Measurements from ENCODE around the gene INO80.
"Not testable (repeated sequence)": the region's sequence is repeated elsewhere in the genome, so short reads cannot be mapped to it uniquely, and the experiment has no call there.

Gene INO80

DNA sequence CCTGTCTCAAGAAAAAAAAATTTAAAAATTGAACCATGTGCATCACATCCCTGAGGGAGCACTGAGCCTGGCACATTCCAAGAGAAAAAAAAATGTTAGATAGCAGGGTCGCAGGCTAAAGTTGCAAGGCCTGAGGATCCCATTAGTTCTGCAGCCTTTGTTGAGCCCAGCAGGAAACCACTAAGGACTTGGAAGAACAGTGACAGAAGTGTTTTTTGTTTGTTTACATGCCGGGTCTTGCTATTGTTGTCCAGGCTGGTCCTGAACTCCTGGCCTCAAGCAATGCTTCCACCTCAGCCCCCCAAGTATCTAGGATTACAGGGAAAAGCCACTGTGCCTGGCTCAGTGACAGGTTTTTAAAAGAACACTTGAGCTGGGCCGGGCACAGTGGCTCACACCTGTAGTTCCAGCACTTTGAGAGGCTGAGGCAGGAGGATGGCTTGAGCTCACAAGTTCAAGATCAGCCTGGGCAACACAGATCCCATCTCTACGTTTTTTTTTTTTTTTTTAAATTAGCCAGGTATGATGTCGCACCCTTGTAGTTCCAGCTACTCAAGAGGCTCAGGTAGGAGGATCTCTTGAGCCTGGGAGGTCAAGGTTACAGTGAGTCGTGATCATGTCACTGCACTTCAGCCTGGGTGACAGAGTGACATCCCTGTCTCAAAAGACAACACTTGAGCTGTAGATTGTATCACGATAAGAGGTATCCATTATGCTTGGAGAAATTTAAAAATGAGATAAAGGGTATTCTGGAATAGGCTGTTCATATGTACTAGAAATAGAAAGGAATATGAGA lies 147.6 kb downstream of the INO80 start:
- H3K4me3 Mint-ChIP-seq: no peak overlapping the region

DNA sequence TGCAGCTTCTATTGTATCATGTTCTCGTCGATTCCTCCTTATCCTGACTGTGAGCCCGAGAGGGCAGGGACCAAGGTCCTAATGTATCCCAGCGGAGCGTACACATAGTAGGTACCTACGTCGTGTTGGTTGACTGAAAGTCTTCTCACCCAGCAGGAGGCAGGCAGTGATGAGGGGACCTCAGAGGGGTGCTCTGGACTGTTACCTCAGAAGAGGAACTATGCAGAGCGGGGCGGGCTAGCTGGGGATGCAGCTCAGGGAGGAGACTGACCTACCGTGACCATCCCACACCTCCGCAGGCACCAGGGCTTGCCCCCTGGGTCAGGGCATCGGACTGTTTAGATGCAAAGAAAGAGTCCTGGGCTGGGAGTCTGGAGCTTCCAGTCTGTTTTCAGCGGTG lies 151.4 kb downstream of the INO80 start:
- no peak overlapping the region for H3K27ac Mint-ChIP-seq
- DNase-seq (ENCODE audit: low spot score in 2 of 2): no peak
- H3K4me3 Mint-ChIP-seq: no peak overlapping the region
- H3K36me3 Mint-ChIP-seq: no peaks in the 10 kb centered on the region
- H3K27me3 Mint-ChIP-seq: peaks cover 12% of the 10 kb centered on the region
- H3K4me1 Mint-ChIP-seq: peaks cover 5% of the 10 kb centered on the region
- ATAC-seq (ENCODE audit: low read depth): peak; percentile 17
- H3K9me3 Mint-ChIP-seq: no peaks in the 10 kb centered on the region

More for the DNA sequence above, 147.6 kb downstream of the INO80 start:
- ATAC-seq (ENCODE audit: low read depth): no peak
- peaks cover 8% of the 10 kb centered on the region for H3K27me3 Mint-ChIP-seq
- no peaks in the 10 kb centered on the region for H3K4me1 Mint-ChIP-seq
- H3K36me3 Mint-ChIP-seq: no peaks in the 10 kb centered on the region
- H3K27ac Mint-ChIP-seq: no peak overlapping the region
- H3K9me3 Mint-ChIP-seq: no peaks in the 10 kb centered on the region
- DNase-seq (ENCODE audit: low spot score in 2 of 2): no peak

DNA sequence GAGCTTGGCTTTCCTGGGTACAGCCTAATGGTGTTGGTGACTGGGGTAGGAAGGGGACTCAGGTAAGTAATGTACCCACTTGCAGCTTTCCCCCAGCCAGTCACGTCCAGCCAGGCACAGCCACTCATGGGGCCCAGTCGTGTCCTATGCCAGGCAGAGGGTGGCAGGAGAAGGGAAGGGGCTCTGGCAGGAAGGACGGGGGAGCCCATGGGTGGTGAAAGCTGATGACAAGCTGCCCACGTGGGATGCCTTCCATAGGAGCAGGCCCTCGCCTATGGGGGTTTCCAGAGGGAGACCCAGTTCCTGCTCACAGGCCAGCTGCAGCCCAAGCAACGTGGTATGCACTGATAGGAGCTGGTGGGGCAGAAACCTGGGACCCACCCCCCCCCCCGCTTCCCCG lies 152.1 kb downstream of the INO80 start:
- no peak overlapping the region for H3K4me3 Mint-ChIP-seq
- H3K4me1 Mint-ChIP-seq: peaks cover 5% of the 10 kb centered on the region
- H3K9me3 Mint-ChIP-seq: no peaks in the 10 kb centered on the region
- ATAC-seq (ENCODE audit: low read depth) (no peak), DNase-seq (ENCODE audit: low spot score in 2 of 2) (no peak)
- H3K27ac Mint-ChIP-seq: no peak overlapping the region
- H3K36me3 Mint-ChIP-seq: no peaks in the 10 kb centered on the region
- H3K27me3 Mint-ChIP-seq: peaks cover 12% of the 10 kb centered on the region

DNA sequence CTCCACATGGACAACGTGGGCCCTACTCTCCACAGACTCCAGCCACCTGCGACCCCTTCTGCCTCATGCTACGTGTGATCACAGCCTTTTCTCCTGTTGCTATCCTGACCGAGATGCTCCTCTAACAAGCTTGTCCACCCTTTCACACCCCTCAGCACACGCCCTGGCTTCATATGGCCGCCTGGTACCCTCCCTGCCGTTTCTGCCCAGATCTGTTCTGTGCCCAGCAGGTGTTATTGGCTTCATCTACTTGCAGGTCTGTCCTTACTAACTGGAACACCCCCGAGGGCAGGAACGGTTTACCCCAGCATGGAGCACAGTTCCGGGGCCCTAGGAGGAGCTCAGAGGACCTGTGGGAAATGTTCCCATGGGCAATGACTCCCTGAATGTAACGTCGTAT lies 152.9 kb downstream of the INO80 start:
- H3K4me1 Mint-ChIP-seq: peaks cover 5% of the 10 kb centered on the region
- ATAC-seq (ENCODE audit: low read depth) (no peak), DNase-seq (ENCODE audit: low spot score in 2 of 2) (no peak)
- no peak overlapping the region for H3K4me3 Mint-ChIP-seq
- no peaks in the 10 kb centered on the region for H3K36me3 Mint-ChIP-seq
- H3K27me3 Mint-ChIP-seq: peaks cover 13% of the 10 kb centered on the region
- no peak overlapping the region for H3K27ac Mint-ChIP-seq
- H3K9me3 Mint-ChIP-seq: no peaks in the 10 kb centered on the region

DNA sequence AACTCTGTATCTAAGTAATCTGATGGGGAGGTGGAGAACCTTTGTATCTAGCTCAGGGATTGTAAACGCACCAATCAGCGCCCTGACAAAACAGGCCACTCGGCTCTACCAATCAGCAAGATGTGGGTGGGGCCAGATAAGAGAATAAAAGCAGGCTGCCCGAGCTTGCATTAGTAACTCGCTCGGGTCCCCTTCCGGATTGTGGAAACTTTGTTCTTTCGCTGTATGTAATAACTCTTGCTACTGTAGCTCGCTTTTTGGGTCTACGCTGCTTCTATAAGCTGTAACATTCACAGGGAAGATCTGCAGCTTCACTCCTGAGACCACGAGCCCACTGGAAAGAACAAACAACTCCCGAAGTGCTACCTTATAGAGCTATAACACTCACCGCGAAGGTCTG lies 153.8 kb downstream of the INO80 start:
- peaks cover 13% of the 10 kb centered on the region for H3K27me3 Mint-ChIP-seq
- H3K4me1 Mint-ChIP-seq; DNase-seq (ENCODE audit: low spot score in 2 of 2); H3K4me3 Mint-ChIP-seq; H3K27ac Mint-ChIP-seq; ATAC-seq (ENCODE audit: low read depth); H3K9me3 Mint-ChIP-seq; H3K36me3 Mint-ChIP-seq: not testable (repeated sequence)

DNA sequence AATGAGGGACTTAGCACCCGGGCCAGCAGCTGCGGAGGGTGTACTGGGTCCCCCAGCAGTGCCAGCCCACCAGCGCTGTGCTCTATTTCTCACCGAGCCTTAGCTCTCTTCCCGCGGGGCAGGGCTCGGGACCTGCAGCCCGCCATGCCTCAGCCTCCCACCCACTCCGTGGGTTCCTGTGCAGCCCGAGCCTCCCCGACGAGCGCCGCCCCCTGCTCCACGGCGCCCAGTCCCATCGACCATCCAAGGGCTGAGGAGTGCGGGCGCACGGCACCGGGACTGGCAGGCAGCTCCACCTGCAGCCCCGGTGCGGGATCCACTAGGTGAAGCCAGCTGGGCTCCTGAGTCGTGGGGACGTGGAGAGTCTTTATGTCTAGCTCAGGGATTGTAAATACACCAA lies 154.3 kb downstream of the INO80 start:
- ATAC-seq (ENCODE audit: low read depth); DNase-seq (ENCODE audit: low spot score in 2 of 2); H3K4me1 Mint-ChIP-seq; H3K27ac Mint-ChIP-seq; H3K9me3 Mint-ChIP-seq; H3K4me3 Mint-ChIP-seq; H3K36me3 Mint-ChIP-seq: not testable (repeated sequence)
- peaks cover 13% of the 10 kb centered on the region for H3K27me3 Mint-ChIP-seq

DNA sequence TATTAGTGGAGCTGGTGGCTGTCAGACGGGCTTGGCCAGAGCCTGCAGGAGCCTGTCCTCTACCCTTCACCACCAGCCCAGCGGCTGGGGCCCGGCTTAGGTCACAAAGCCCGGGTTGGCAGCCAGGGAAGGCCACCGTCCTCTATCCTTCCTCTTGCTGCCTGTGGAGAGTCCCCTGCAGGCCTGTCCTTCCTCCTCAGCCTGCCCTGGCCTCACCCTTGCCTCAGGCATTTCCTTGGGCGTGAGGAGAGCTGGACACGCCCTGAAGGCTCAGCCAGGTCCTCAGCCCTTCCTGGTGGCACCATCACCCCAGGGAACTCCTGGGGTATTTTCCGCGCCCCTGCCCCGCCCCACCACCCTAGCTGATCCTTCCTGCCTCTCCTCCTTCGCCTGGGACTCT lies 155.2 kb downstream of the INO80 start:
- no peak for DNase-seq (ENCODE audit: low spot score in 2 of 2)
- H3K4me3 Mint-ChIP-seq: no peak overlapping the region

DNA sequence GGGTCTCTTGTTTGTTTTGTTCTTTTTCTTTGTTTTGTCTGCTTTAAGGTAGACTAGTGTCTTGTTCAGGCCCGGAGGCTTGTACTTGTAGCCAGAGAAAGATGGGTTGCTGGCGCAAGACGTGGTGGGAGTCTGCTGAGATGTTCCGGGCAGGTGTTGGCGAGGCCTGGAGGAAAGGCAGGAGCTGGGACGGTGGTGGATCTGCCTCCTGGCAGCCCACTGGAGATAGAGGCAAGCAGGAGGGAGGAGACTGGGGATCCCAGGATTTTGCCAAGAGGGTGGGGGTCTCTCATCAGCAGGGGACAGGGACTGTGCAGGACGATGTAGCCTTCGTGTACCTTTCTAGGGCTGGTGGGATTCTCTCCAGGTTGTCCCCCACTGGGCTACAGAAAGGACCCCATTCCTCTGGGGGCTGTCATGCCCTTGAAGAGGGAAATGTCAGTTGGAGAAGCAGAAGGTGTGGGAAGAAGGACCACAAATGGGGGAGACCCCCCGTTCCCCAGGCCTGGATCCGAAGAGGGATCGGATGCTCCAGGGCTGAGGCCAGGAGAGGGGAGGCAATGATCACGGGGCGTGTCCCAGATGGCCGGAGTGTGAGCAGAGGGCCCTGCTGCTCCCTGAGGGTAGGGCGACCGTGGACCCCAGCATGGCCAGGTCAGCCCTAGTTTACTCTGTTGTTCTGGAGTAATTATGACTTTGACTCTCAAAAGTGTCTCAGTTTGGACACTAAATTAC lies 155.8 kb downstream of the INO80 start:
- Mint-ChIP-seq H3K27ac (peak overlapping the region; percentile 9), H3K4me1 (peaks cover 5% of the 10 kb centered on the region), H3K27me3 (peaks cover 12% of the 10 kb centered on the region), H3K36me3 (no peaks in the 10 kb centered on the region), H3K9me3 (no peaks in the 10 kb centered on the region), H3K4me3 (no peak overlapping the region)
- ATAC-seq (ENCODE audit: low read depth) (no peak), DNase-seq (ENCODE audit: low spot score in 2 of 2) (no peak)

More for the DNA sequence above, 155.2 kb downstream of the INO80 start:
- Mint-ChIP-seq H3K9me3 (no peaks in the 10 kb centered on the region), H3K36me3 (no peaks in the 10 kb centered on the region), H3K27ac (no peak overlapping the region), H3K27me3 (peaks cover 13% of the 10 kb centered on the region), H3K4me1 (peaks cover 5% of the 10 kb centered on the region)
- ATAC-seq (ENCODE audit: low read depth): no peak

DNA sequence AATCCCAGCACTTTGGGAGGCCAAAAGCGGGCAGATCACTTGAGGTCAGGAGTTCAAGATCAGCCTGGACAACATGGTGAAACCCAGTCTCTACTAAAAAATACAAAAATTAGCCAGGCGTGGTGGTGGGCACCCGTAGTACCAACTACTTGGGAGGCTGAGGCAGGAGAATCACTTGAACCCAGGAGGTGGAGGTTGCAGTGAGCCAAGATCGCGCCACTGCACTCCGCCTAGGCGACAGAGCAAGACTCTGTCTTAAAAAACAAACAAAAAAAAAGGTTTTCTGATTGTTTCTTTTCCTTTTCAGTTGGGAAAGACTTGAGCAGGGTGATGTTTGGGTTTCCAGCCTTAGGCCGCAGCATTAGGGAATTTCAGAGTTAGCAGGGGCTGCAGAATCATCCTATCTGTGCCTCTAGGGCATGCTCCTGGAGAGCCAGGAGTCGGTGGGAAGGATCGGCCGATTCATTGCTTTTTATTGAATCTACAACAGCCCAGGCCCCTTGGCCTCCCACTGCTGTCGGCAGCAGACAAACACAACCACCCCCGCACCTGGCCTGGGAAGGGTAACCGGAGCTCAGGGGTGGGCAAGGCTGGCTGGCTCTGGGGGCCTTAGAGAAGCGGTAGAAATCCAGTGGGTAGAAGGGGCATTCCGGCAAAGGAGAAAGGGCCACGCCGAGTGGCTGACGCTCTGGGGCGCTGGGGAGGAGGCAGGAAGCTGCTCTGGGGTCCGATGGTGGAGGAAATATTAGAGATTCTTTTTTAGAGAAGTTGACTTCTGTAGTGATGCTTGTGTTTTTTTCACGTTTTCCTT lies 156.5 kb downstream of the INO80 start:
- ATAC-seq (ENCODE audit: low read depth) (peak; percentile 55), DNase-seq (ENCODE audit: low spot score in 2 of 2) (no peak)
- Mint-ChIP-seq H3K36me3 (no peaks in the 10 kb centered on the region), H3K4me3 (no peak overlapping the region), H3K4me1 (peaks cover 5% of the 10 kb centered on the region), H3K9me3 (no peaks in the 10 kb centered on the region), H3K27me3 (peaks cover 8% of the 10 kb centered on the region), H3K27ac (peak overlapping the region; percentile 9)

DNA sequence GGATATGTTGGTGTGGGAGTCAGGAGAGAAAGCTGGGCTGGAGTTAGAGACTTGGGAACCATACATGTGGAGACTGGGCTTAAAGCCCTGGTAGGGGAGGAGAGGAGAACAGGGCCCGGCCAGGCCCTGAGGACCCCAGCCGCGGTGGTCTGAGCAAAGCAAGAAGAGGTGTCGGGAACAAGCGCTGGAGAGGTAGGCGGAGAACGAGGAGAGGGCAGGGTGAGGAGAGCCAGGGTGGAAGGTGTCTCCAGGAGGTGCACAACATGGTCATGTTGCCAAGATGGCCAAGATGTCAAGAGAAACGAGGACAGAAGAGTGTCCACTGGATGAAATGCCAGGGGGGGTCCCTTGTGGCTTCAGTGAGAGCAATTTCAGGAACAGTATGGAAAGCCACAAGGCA lies 157.4 kb downstream of the INO80 start:
- ATAC-seq (ENCODE audit: low read depth) (no peak), DNase-seq (ENCODE audit: low spot score in 2 of 2) (no peak)
- peaks cover 11% of the 10 kb centered on the region for H3K4me1 Mint-ChIP-seq
- no peaks in the 10 kb centered on the region for H3K36me3 Mint-ChIP-seq
- peaks cover 6% of the 10 kb centered on the region for H3K27me3 Mint-ChIP-seq
- no peaks in the 10 kb centered on the region for H3K9me3 Mint-ChIP-seq
- H3K27ac Mint-ChIP-seq: no peak overlapping the region
- H3K4me3 Mint-ChIP-seq: no peak overlapping the region

DNA sequence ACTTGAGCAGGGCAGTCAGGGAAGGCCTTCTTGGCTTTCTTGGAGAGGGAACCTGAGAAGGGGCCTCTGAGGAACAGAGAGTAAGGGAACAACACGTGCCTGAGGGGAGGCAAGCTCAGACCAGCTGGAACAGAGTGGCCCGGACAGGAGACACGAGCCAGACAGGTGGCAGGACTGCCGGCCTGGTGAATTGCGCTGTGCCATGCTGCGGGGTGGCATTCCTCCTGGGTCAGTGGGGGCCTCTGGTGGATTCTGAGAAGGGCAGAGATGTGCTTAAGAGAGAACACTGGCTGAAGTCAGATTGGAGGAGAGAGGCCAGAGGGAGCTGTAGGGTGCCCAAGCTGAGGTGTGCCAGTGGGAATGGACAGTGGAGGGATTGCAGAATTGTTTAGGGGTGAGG lies 157.9 kb downstream of the INO80 start:
- ATAC-seq (ENCODE audit: low read depth): no peak
- DNase-seq (ENCODE audit: low spot score in 2 of 2): no peak
- Mint-ChIP-seq H3K9me3 (no peaks in the 10 kb centered on the region), H3K4me3 (no peak overlapping the region), H3K4me1 (peaks cover 15% of the 10 kb centered on the region), H3K27ac (no peak overlapping the region), H3K36me3 (no peaks in the 10 kb centered on the region), H3K27me3 (peaks cover 4% of the 10 kb centered on the region)

DNA sequence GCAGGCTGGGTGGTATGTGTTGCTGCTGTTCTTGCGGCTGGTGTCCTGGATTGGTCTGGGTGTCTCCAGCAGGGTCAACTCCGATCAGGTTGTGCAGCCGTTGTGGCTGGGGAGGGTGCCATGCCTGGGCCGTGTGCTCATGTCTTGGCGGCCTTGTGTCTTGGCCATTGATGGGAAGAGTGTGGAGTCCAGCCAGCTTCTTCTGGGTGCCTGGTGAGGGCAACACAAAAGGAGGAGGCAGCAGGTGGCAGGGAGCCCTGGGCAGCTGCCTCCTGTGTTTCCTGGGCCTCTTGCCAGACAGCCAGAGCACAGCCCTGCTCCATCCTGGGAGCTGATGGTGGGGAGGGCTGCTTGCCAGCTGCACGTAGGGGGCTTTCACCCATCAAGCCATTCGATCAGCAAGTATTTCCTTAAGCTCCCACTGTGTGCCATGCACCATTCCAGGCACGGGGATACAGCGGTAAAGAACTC lies 158.5 kb downstream of the INO80 start:
- Mint-ChIP-seq H3K27me3 (peaks cover 2% of the 10 kb centered on the region), H3K9me3 (no peaks in the 10 kb centered on the region), H3K4me1 (peaks cover 19% of the 10 kb centered on the region), H3K4me3 (no peak overlapping the region), H3K36me3 (no peaks in the 10 kb centered on the region), H3K27ac (no peak overlapping the region)
- DNase-seq (ENCODE audit: low spot score in 2 of 2) (no peak), ATAC-seq (ENCODE audit: low read depth) (no peak)

DNA sequence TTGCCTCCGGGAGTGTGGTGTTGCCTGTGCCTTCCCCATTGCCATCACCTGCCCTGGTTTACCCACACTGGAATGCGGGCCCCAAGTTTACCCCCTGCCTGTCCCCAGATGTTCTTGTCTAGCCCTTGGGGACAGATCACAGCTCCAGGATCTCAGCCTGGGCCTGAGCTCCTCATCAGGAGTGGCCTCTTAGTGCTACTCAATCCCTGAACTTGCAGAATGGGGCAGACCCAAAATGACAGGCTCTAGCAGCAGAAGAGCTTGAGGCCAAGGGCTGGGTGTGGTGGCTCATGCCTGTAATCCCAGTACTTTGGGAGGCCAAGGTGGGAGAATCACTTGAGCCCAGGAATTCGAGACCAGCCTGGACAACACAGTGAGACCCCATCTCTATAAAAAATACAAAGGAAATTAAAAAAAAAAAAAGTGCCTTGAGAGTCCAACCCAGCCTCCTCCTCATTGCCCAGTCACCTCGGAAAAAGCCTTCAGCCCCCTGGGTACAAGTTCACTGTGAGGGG lies 159.0 kb downstream of the INO80 start:
- Mint-ChIP-seq H3K4me1 (peaks cover 20% of the 10 kb centered on the region), H3K36me3 (no peaks in the 10 kb centered on the region)
- DNase-seq (ENCODE audit: low spot score in 2 of 2): no peak

DNA sequence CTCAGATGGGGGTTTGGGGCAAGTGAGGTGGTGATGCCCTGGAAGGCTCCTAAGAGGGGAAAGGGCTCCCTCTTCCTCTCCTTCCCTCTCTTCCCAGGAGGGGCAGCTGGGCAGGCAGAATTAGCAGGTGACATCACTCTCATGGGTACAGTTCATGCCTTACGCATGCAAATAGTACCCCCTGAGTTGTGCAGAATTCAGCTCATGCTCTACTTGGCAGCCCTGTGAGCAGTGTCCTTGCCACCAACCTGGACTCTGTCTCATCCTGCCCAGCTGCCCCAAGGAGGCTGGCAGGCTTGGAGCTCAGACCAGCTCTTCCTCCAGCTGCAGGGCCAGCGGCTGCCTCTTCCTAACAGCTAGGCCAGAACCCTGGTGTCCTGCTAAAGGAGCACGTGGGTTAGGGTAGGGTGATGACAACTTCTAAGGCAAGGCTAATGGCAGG lies 159.5 kb downstream of the INO80 start:
- ATAC-seq (ENCODE audit: low read depth): no peak
- Mint-ChIP-seq H3K27ac (no peak overlapping the region), H3K9me3 (no peaks in the 10 kb centered on the region), H3K36me3 (no peaks in the 10 kb centered on the region), H3K4me3 (no peak overlapping the region), H3K27me3 (peaks cover 2% of the 10 kb centered on the region), H3K4me1 (peaks cover 20% of the 10 kb centered on the region)
- no peak for DNase-seq (ENCODE audit: low spot score in 2 of 2)

More for the DNA sequence above, 159.0 kb downstream of the INO80 start:
- Mint-ChIP-seq H3K4me3 (no peak overlapping the region), H3K27me3 (peaks cover 2% of the 10 kb centered on the region), H3K9me3 (no peaks in the 10 kb centered on the region), H3K27ac (no peak overlapping the region)
- no peak for ATAC-seq (ENCODE audit: low read depth)
